Measurements from ENCODE around the gene PHKG2. TPM values are rescaled to one million over a fixed set of nuclear protein-coding genes. Genes with fewer than 3 reads are reported as not detected.
A peak's percentile ranks its signal among the peaks of the same experiment; 100 is the strongest.

PHKG2 gene
- total RNA-seq, 1 experiment from 2014 or later, result 42.3 TPM

DNA sequence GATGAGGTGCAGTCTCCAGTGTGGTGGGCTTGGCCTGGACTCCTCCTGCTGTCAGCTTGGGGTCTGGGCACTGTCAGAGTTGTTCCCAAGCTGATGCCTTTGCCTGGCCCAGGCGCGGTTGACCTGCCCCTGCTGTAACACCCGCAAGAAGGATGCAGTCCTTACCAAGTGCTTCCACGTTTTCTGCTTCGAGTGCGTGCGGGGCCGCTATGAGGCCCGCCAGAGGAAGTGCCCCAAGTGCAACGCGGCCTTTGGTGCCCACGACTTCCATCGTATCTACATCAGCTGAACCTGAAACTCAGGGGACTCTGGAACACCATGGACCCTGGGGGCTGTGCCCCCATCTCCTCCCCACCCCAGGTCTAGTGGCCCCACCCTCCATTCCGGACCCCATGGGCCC, 25.6 kb downstream of the PHKG2 start:
- DNase-seq (ENCODE audit: low read depth), result no peak

GRCh38 chr16:30774367-30775130, 26.3 kb downstream of the PHKG2 start:
- DNase-seq (ENCODE audit: low read depth), result no peak

DNA sequence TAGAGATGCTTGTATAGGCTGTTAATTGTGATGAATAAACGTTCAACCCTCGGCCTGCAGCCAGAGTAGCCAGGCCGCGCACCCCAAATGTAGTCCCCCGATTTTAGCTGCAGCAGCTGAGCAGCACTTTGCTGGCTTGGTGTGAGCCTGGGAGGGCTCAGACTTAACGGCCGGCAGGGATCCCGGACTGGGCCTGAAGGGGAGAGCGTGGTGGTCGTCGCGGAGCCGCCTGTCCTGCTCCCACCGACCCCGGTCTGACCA, 26.8 kb downstream of the PHKG2 start:
- no peak for DNase-seq (ENCODE audit: low read depth)

- DNase-seq (ENCODE audit: low read depth), result peak; percentile 87
Observed at GRCh38 chr16:30775392-30776188, 27.4 kb downstream of the PHKG2 start.

DNA sequence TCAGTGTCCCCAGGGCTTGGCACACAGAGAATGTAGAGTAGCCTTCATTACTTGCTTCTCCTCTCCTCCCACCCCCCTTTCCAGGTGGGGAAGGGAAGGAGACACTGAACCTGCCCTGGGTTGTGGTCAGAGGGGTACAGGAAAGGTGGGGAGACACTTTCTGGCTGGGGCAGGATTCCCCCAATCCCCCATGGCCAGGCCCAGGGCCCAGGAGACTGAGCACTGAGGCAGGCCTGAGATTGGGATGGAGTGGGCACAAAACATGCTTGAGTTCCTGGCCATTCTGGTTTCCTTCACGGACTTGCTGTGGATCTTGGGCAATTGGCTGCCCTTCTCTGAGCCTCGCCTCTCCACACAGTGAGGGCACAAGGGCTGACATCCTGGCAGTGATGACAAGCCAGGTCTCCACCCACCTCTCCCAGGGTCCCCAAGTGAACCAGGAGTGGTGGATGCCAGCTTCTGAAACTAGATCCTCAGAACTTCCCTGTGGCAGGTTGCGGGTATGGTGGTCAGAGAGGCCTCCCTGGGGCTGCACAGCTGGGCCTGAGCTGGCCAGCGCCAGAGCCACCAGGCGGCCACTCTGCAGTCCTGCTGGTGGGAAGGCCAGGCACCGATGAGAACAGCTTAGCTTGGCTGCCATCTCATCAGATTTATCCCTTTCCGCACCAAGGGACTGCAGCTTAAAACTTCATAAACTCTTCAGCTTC, 29.5 kb downstream of the PHKG2 start:
- peak; percentile 38 for DNase-seq (ENCODE audit: low read depth)

- no peak for DNase-seq (ENCODE audit: low read depth)
Observed at GRCh38 chr16:30778549-30779244, 30.5 kb downstream of the PHKG2 start.

DNA sequence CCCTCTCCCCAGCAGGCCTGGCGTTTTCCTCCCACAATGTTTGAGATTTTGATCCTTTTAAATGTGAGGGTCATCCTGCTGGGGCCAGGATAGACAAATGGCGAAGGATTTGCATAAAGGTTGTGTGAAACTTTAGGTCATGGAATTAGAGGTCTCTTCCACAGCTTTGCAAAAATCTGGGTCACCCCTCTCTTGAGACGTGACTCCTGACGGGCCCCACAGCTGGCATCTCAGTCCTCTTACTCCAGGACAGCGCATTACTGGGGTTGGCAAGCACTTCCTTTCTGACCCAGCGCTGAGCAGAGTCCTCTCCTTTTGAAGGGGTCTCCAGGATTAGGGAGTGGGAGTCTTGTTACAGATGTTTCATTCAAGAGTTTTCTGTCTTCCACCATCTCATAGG, 31.4 kb downstream of the PHKG2 start:
- no peak for DNase-seq (ENCODE audit: low read depth)

DNA sequence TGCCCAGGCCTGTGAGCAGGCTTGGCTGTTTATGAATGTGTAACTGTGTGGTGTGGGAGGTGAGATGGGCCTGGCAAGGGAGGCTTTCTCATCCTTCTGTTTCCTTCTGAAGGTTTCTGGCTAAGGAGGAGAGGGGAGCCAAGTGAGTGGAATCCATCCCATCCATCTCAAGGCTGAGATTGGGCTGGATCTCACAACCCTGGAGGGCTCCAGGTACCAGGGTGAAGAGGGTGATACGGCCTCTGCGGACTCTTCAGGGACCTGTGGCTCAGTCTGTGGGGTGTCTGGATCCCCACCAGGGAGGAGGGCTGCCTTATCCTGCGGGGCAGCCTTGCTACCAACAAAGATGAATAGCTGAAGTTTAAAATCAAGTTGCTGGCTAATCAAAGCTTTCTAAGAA, 31.8 kb downstream of the PHKG2 start:
- no peak for DNase-seq (ENCODE audit: low read depth)

- DNase-seq (ENCODE audit: low read depth), result no peak
Observed at GRCh38 chr16:30780549-30780948, 32.3 kb downstream of the PHKG2 start.

- no peak for DNase-seq (ENCODE audit: low read depth)
Observed at GRCh38 chr16:30782486-30783279, 34.5 kb downstream of the PHKG2 start.

DNA sequence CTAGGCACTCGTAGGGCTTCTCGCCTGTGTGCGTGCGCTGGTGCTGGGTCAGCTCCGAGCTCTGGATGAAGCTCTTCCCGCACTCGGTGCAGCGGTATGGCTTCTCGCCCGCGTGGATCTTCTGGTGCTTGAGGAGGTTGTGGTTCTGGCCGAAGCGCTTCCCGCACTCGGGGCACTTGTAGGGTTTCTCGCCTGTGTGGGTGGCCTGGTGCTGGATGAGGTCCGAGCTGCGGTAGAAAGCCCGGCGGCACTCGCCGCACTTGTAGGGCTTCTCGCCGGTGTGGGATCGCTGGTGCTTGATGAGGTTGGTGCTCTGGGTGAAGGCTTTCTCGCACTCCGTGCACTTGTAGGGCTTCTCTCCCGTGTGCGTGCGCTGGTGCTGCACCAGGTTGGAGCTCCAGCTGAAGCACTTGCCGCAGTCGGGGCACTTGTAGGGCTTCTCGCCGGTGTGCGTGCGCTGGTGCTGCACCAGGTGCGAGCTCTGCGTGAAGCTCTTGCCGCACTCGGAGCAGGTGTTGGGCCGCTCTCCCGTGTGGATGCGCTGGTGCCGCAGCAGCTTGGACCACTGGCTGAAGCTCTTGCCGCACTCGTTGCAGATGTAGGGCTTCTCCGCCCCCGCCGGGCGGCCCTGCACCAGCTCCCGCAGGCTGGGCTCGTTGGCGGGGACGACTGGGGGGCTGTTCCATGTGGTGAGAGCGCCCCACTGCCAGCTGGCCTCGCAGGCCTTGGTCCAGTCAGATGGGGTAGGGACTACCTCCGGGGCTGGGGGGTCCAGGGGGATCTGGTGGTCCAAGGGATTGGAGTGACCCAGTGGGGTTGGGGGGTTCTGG, 35.3 kb downstream of the PHKG2 start:
- DNase-seq (ENCODE audit: low read depth), result no peak

GRCh38 chr16:30784215-30784614, 36.0 kb downstream of the PHKG2 start:
- DNase-seq (ENCODE audit: low read depth), result no peak

DNA sequence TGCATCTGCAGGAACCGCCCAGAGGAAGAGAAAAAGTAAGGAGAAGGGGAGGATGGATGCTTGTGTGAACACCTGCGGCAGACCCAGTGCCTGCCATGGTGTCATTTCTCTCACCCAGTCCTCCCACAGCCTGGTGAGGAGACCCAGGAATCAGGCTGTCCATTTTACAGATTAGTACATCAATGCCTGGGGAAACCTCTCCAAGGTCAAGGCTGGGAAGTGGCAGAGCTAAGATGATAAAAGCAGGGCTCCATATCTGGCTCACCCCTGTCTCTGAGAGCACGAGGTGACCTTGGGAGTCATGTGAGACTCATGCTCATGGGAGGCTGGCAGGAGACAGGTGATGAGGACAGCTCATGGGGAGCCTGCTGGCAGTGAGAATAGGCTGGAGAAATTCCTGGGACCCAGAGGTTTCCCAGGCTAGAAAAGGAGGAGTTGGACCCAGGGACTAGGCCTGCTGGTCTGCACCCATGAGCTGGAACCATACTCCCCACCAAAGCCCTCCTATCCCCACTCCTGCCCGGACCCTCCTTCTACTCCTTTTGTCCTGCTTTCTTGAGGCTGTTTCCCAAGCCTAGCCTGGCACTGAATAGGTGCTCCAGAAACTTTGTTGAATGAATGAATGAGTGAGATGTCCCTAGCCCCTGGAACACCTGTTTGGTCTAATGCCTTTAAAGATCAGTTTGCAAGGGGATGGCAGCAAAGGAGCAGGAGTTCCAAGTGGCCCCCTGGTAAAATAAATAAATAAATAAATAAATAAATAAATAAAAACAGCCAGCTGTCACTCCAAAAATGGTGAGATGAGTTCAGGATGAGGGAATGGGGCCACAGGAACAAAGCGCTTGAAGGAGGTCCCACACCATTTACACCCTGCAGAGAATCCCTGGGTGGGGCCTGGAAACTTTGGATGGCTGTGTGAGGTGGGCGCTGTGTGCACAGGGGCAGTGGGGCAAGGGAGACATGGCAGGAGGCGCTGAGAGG, 37.2 kb downstream of the PHKG2 start:
- DNase-seq (ENCODE audit: low read depth), result no peak

DNA sequence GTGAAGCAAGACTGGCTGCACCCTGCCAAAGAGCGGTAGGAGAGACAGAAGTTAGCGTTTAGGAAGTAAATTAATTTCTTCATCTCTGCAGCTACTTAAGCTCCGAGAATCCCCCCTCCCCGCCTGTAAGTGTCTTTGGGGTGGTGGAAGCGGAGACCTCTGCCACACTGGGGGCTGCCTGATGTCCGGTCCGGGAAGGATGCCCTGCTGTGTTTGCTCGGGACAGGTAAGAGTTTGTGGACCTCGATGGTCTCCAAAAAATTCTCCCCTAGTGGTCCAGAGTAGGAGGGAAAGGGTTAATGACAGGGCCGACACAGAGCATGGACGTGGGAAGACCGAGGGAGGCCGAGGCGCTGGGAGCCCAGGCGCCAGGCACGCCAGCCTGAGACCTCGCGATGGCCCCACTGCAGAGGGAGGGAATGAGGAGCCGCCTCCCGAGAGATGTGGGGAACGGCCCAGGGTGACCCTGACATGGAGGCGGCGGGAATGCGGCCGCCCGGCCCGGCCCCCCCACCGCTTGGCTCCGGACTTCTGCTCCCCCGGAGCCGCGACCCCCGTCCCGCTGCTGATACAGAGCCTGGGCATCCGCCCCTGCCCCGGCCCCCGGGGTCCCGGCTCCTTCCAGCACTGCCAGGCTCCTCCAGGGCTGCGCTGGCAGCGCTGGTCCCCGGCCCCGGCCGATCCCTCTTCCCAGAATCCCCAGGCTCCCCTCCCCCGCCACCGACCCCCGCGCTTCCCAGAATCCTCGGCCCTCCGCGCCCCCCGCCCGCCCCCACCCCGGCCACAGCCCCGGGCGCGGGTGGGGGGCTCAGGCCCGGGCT, 38.1 kb downstream of the PHKG2 start:
- DNase-seq (ENCODE audit: low read depth), result peak; percentile 68

DNA sequence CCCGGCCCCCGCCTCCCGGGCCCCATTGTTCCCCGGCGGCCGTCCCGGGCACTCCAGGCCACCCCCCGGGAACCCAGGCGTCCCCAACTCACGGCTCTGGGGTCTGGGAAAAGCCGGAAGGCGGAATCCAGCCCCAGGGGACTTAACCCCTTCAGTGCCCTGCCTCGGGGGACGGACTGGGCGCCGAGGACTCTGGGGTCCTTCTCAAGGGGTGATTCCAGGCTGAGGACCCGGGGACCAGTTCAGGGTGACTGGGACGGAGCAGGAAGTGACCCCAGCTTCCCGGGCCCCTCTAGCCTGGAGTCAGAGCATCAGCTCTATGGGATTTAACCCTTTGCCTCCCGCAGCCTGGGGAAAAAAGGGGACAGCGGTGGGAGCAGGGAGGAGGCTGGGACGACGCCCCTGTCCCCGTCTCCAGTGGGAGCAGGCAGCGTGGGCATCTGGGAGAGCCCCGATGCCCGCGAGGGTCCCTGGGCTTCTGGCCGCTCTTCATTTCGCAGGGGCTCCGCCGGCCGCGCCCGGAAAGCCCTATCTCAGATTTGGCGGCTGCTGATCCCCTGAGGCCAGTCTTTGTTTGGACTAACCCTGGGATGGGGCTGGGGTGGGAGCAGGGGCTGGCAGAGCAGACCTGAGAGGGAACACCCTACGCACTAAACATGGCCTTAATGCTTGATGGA, 38.8 kb downstream of the PHKG2 start, which contains the start of gene ZNF629:
ZNF629 (minus strand) TSS at position 270 of the 677 bp plus-strand sequence. CDS start 2,723 bp downstream, outside the sequence.
- DNase-seq (ENCODE audit: low read depth), result peak; percentile 70

- no peak for DNase-seq (ENCODE audit: low read depth)
Observed at GRCh38 chr16:30787613-30788378, 39.6 kb downstream of the PHKG2 start.
